ENCODE data around the gene NLRP1.

Gene NLRP1

DNA sequence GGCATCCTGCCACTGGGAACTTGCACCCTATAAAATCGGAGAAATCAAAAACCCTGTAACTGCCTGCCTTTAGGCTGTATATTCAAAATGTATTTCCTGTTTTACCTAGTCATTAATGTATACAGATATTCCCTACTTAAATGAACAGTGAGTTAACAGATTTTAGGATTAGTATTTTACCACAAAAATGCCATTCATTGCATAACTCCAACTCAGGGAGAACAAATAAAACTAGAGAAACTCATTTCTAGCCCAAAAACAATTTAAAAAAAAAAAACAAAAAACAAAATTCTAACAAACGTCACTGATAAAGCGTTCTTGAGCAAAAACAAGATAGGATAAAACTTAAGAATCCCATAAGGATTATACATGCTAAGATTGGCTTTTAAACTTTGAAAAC is 111.8 kb downstream of the NLRP1 start:
- TF ChIP-seq, protein P1, sequence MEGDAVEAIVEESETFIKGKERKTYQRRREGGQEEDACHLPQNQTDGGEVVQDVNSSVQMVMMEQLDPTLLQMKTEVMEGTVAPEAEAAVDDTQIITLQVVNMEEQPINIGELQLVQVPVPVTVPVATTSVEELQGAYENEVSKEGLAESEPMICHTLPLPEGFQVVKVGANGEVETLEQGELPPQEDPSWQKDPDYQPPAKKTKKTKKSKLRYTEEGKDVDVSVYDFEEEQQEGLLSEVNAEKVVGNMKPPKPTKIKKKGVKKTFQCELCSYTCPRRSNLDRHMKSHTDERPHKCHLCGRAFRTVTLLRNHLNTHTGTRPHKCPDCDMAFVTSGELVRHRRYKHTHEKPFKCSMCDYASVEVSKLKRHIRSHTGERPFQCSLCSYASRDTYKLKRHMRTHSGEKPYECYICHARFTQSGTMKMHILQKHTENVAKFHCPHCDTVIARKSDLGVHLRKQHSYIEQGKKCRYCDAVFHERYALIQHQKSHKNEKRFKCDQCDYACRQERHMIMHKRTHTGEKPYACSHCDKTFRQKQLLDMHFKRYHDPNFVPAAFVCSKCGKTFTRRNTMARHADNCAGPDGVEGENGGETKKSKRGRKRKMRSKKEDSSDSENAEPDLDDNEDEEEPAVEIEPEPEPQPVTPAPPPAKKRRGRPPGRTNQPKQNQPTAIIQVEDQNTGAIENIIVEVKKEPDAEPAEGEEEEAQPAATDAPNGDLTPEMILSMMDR (IDR thresholded peaks at IDR 0.05; ENCODE audit: insufficient read depth, missing control alignments), result no peak
- FAIRE-seq (no peak), DNase-seq (ENCODE audit: insufficient read length, low spot score) (no peak)

DNA sequence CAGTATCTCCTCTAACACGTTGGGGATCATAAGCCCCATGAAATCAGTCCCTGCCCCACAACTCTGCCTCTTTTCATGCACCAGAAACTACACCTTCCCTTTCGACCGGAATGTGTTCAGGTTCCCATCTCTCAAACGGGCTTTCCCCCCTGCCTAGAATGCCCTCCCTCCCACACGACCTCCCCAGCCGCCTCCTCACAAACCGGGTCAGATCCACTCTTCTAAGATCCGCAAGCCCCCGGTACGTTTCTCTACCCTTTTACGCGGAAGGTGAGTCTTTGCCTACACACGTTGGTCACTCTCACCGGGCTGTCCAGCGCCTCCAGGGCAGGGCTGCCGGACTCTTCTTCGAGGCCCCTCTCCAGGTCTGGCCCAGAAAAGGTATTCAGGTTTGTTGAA is 116.2 kb downstream of the NLRP1 start:
- DNase-seq (ENCODE audit: insufficient read length, low spot score), result no peak
- TF ChIP-seq, protein P1 (IDR thresholded peaks at IDR 0.05; ENCODE audit: insufficient read depth, missing control alignments), result no peak
- no peak for FAIRE-seq

DNA sequence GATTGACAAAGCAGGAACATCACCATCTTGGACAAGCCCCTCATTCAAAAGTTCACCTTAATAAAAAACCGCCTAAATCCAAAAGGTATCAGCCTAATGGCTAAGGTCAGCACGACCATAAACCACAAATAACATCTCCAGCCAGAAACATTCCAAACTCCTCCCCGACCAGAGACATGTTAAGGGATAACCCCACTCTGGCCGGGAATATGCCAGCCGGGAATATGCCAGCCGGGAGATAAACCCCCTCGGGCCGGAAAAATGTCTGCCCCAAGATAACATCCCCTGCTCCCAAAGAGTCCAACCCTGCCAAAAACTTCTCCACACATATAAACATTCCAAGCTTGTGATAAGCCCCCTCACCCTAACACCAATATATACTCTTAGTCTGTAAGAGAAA is 116.9 kb downstream of the NLRP1 start:
- FAIRE-seq (no peak), DNase-seq (ENCODE audit: insufficient read length, low spot score) (no peak)
- TF ChIP-seq, protein P1 (IDR thresholded peaks at IDR 0.05; ENCODE audit: insufficient read depth, missing control alignments), result no peak

DNA sequence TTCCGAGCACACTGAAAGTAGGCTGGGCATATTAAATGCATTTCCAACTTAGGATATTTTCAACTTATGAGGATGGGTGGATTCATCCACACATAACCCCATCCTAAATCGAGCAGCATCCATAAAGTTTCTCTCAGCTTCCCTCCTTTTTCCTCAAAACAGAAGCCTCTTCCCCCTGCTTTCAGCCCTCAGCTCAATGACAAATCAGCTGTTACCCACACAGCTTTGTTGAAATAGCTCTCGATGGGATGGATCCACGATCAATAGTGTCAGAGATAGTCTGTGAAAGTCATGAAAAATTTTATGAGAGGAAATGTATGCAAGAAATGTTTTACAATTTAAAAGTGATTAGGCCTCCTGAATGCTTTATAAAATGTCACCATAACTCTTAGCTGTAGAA is 118.0 kb downstream of the NLRP1 start:
- no peak for FAIRE-seq
- TF ChIP-seq, protein P1 (IDR thresholded peaks at IDR 0.05; ENCODE audit: insufficient read depth, missing control alignments), result no peak
- DNase-seq (ENCODE audit: insufficient read length, low spot score), result no peak

DNA sequence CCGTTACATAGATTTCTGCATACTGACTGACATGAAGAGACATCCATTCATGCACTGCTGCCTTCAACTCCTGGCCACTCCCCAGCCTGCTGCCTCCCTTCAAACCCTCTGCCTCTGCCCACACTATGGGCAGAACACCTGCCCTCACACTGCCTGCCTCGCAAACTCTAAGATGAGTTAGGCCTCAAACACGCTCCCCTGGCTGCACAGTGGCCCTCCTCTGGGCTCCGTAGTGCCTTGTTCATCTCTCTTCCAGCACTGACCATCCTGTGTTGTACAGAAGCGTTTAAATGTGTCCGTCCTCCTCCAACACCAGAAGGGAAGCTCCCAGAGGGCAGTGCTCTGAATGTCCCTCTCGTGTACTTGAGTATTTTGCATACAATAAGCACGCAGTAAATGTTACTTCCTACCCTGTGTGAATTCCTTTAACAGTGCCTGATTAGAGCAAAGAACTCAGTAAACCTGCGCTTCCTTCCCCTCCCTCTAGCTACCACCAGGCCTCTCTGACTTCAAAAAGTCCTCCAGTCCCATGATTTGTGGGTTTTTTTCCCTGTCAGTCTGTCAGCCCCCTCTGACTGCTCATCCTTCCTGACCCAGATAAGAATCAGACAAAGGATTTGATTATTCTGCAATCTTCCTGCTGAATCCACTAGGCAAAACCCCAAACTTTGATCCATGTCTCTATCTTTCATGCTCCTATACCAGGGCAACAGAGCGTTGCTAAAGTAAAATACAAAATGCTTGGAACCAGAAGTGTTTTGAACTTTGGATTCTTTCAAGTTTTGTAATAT is 119.4 kb downstream of the NLRP1 start:
- no peak for DNase-seq (ENCODE audit: insufficient read length, low spot score)
- TF ChIP-seq, protein P1 (IDR thresholded peaks at IDR 0.05; ENCODE audit: insufficient read depth, missing control alignments), result no peak
- FAIRE-seq, result no peak

All from D721Med (cell line).